GM12872 (cell line): ENCODE results near the gene SLC52A3.

Experiments used
- TF ChIP-seq, protein P1 (sequence below): IDR thresholded peaks from 3 replicates; pipeline ENCODE4 v1.5.1; 2011; ENCODE audit warnings: low read depth, mild to moderate bottlenecking, low read length, moderate library complexity; ENCODE audit not compliant: insufficient read depth

SLC52A3 gene

GRCh38 chr20:751761-752160, 16.5 kb downstream of the SLC52A3 start:
- TF ChIP-seq, protein P1, sequence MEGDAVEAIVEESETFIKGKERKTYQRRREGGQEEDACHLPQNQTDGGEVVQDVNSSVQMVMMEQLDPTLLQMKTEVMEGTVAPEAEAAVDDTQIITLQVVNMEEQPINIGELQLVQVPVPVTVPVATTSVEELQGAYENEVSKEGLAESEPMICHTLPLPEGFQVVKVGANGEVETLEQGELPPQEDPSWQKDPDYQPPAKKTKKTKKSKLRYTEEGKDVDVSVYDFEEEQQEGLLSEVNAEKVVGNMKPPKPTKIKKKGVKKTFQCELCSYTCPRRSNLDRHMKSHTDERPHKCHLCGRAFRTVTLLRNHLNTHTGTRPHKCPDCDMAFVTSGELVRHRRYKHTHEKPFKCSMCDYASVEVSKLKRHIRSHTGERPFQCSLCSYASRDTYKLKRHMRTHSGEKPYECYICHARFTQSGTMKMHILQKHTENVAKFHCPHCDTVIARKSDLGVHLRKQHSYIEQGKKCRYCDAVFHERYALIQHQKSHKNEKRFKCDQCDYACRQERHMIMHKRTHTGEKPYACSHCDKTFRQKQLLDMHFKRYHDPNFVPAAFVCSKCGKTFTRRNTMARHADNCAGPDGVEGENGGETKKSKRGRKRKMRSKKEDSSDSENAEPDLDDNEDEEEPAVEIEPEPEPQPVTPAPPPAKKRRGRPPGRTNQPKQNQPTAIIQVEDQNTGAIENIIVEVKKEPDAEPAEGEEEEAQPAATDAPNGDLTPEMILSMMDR, result no peak

DNA sequence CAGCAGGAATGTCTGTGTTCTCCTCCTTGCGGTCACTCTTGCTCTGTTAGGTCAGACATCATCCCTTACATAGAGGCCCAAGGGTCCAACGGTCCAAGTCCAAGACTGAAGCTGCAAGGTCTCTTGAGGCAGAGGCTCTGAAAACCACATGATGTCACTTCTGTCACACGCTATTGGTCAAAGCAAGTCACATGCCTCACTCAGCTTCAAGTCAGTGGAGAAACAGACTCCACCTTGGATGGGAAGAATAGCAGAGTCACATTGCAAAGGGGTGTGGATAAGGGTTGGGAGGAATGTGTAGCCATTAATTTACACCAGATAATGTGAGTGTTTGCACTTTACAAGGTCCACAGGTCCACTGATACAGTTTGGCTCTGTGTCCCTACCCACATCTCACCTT, 17.5 kb downstream of the SLC52A3 start:
- TF ChIP-seq, protein P1, result no peak

GRCh38 chr20:745683-746301, 22.5 kb downstream of the SLC52A3 start:
- TF ChIP-seq, protein P1, result no peak

- TF ChIP-seq, protein P1, result no peak
These were observed 26.1 kb downstream of the SLC52A3 start for GRCh38 chr20:742156-742555.

- TF ChIP-seq, protein P1, result no peak
These were observed 26.7 kb downstream of the SLC52A3 start for GRCh38 chr20:741620-742019.

GRCh38 chr20:740162-740561, 28.1 kb downstream of the SLC52A3 start:
- TF ChIP-seq, protein P1, result no peak

DNA sequence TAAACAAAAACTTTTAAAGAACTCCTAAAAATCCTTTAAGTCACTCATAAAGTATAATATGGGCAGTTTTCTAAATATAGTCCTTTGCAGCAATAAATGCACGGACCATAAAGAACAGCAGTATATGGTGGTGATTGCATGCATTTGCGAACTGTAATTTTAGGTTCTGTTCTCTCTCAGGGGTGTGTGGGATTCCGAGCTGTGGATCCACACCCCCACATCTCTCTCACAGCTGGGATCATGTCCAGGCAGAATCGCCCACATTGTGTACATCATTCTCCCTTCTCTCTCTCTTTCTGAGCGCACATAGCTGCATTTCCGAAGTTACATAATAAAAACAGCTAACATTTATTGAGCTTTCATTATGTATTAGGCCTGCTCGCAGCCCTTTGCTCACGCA, 28.6 kb downstream of the SLC52A3 start:
- TF ChIP-seq, protein P1, result no peak
